Suppressor macrophage (primary cell): ENCODE measurements around the gene LYPD5.
"Not testable (repeated sequence)": the region's sequence is repeated elsewhere in the genome, so short reads cannot be mapped to it uniquely, and the experiment has no call there.

Source experiments
- DNase-seq, 4 experiments: peaks; one replicate each; pipeline ENCODE4 v3.0.0-alpha.2; 2020 to 2022
- total RNA-seq, 17 experiments: gene quantifications; one replicate each; lab custom pipeline; 2026; ENCODE audit warnings: mixed read lengths in 6 of 17, inconsistent platforms in 3 of 17; lab: John Stamatoyannopoulos, UW

LYPD5 gene
- 0.05 to 3.2 (median 0.25) reads per million in 17 experiments for total RNA-seq

- no peak for DNase-seq
Observed at GRCh38 chr19:43802216-43802951, at the start of gene LYPD5. TSS of gene LYPD5 (minus strand) at chr19:43802447. CDS start at chr19:43802380, 67 bp downstream.

- no peak for DNase-seq
Observed at GRCh38 chr19:43848821-43849220, 46.6 kb upstream of the LYPD5 start.

GRCh38 chr19:43847884-43848283 lies 45.6 kb upstream of the LYPD5 start:
- no peak for DNase-seq

GRCh38 chr19:43847246-43847645 lies 45.0 kb upstream of the LYPD5 start:
- no peak for DNase-seq

- no peak for DNase-seq
Observed at GRCh38 chr19:43842007-43842406, 39.8 kb upstream of the LYPD5 start.

GRCh38 chr19:43839139-43839538 lies 36.9 kb upstream of the LYPD5 start:
- DNase-seq: no peak

- DNase-seq: peak; percentile 87 to 91 (median 90)
Observed at GRCh38 chr19:43826787-43827754, 24.8 kb upstream of the LYPD5 start, which contains the start of gene ZNF283. TSS of gene ZNF283 (plus strand) at chr19:43827321. CDS start at chr19:43833505, 6,184 bp downstream.

GRCh38 chr19:43824572-43824971 lies 22.3 kb upstream of the LYPD5 start:
- not testable (repeated sequence) for DNase-seq

GRCh38 chr19:43823856-43824255 lies 21.6 kb upstream of the LYPD5 start:
- DNase-seq: not testable (repeated sequence)

- DNase-seq: no peak
Observed at GRCh38 chr19:43820884-43821215, 18.6 kb upstream of the LYPD5 start.

- DNase-seq: peak; percentile 37 to 66 (median 61)
Observed at GRCh38 chr19:43820098-43820883, 18.0 kb upstream of the LYPD5 start.

GRCh38 chr19:43818500-43818899 lies 16.3 kb upstream of the LYPD5 start:
- no peak for DNase-seq

- not testable (repeated sequence) for DNase-seq
Observed at GRCh38 chr19:43817454-43817853, 15.2 kb upstream of the LYPD5 start.

- DNase-seq: no peak
Observed at GRCh38 chr19:43814663-43815352, 12.6 kb upstream of the LYPD5 start.

GRCh38 chr19:43812688-43813087 lies 10.4 kb upstream of the LYPD5 start:
- DNase-seq: no peak

GRCh38 chr19:43812259-43812658 lies 10.0 kb upstream of the LYPD5 start:
- no peak for DNase-seq

- peak; percentile 32 to 59 (median 45) for DNase-seq
Observed at GRCh38 chr19:43811837-43812236, 9.6 kb upstream of the LYPD5 start.

- peak; percentile 61 to 91 (median 75) for DNase-seq
Observed at GRCh38 chr19:43809762-43810696, 7.8 kb upstream of the LYPD5 start.

GRCh38 chr19:43807651-43808050 lies 5.4 kb upstream of the LYPD5 start:
- DNase-seq: no peak

GRCh38 chr19:43806848-43807247 lies 4.6 kb upstream of the LYPD5 start:
- no peak for DNase-seq

- DNase-seq: not testable (repeated sequence)
Observed at GRCh38 chr19:43806401-43806800, 4.2 kb upstream of the LYPD5 start.
